Measurements from ENCODE around the gene GABRE. TPM values are rescaled to one million over a fixed set of nuclear protein-coding genes. Genes with fewer than 3 reads are reported as not detected.

Gene GABRE
- 21.1 to 33.7 TPM (median 27.3 TPM) in 5 replicates for total RNA-seq (2022; extraction: Qiagen RNA extraction; ENCODE audit: low read depth)

GRCh38 chrX:151974336-151975227, at the start of gene GABRE:
GABRE (minus strand) TSS chrX:151974676; CDS start chrX:151974625, 51 bp downstream.

GRCh38 chrX:151912780-151913179, 61.7 kb downstream of the GABRE start, which contains the start of gene MAGEA4:
MAGEA4 (plus strand) TSS chrX:151912889; CDS start chrX:151923665, 10,776 bp downstream.

Other genes with a start within 250 kb of the GABRE start
- not detected in 5 replicates for gene CNGA2, start 239.9 kb downstream of the GABRE start, total RNA-seq (2022; extraction: Qiagen RNA extraction; ENCODE audit: low read depth)
- not detected in 5 replicates for gene MAGEA4, start 61.8 kb downstream of the GABRE start, total RNA-seq (2022; extraction: Qiagen RNA extraction; ENCODE audit: low read depth)
- gene MAGEA10, start 163.9 kb upstream of the GABRE start, total RNA-seq (2022; extraction: Qiagen RNA extraction; ENCODE audit: low read depth): 0.13 TPM in 1 of 5 replicates, not detected in the others

Data from A549 treated with RU486 at 1 μM for 4 hours (cell line).